SH-SY5Y (cell line): ENCODE results near the gene EPS8L1.

ENCODE experiments used
- GATA2 ChIP-seq: IDR thresholded peaks from 2 replicates; pipeline ENCODE4 v1.6.1; 2011; ENCODE audit warnings: mild to moderate bottlenecking, low read depth, low read length
- GATA3 ChIP-seq: IDR thresholded peaks from 2 replicates; pipeline ENCODE4 v1.6.1; 2011; ENCODE audit warnings: low read depth, mild to moderate bottlenecking, low read length, moderate library complexity

Gene EPS8L1

GRCh38 chr19:55070466-55071128 is 5.1 kb upstream of the EPS8L1 start:
- TF ChIP-seq GATA3 (no peak), GATA2 (no peak)

GRCh38 chr19:55071129-55071502 is 4.6 kb upstream of the EPS8L1 start:
- TF ChIP-seq GATA3 (no peak), GATA2 (no peak)

DNA sequence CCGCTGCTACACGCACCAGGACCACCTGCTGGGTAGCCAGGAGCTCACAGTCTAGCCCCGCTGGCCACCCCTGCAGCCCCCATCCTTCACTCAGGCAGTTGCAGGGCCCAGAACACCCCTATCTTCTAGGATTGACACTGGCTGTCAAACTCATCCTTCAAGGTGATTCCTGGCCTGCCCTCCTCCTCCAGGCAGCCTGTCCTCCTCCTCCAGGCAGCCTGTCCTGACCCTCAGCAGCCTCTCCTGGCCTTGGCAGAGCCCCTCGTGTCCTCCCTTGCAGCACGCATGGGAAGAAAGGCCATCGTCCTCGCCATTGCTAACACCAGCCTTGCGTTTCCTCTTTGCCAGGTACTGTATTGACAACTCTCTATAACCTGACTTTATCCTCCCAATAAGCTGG is 3.8 kb upstream of the EPS8L1 start:
- TF ChIP-seq GATA2 (no peak), GATA3 (no peak)

- TF ChIP-seq GATA2 (no peak), GATA3 (no peak)
These were observed 652 bp downstream of the EPS8L1 start for GRCh38 chr19:55076321-55076720.

DNA sequence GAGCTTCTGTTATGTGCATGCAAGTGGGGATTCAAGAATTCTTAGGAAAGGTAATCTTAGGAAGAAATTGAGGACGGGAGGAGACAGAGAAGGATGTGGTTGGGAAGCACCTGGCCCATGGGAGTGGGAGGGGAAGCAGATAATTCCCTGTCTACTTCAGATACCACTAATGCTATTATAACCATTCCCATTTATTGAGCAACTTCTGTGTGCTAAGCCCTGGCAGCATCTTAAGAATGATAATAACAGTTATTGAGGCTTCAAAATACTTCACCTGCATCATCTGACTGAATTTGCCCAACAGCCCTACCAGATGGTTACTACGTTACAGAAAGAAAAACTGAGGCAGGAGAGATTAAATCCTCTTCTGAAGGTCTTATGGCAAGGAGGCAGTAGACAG is 1.4 kb downstream of the EPS8L1 start:
- TF ChIP-seq GATA2 (no peak), GATA3 (no peak)

- TF ChIP-seq GATA2 (no peak), GATA3 (no peak)
These were observed 3.3 kb downstream of the EPS8L1 start for GRCh38 chr19:55078996-55079395.

DNA sequence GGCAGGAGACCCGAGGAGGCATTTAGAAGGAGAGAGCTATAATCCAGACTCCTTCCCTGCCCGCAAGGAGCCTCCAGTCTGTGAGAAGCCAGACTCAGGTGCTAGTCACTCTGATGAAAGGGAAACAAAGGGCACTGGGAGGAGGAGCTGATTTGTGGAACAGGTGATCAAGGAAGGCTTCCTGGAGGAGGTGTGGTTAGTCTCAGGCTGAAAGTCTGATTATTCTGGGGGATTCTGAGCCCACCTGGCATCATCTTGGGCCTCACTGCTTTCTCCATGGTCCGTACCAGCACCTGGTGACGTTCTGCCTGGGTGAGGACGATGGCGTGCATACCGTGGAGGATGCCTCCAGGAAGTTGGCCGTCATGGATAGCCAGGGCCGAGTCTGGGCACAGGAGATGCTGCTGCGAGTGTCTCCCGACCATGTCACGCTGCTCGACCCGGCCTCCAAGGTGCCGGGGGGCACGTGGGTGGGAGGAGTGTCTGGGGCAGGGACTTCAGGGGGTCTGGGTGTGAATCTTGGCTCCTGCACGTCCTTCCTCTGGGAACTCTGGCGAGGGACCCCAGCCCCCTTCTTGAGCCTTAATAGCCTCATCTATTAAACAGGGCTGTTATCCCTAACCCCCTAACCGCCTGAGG is 3.9 kb downstream of the EPS8L1 start:
- TF ChIP-seq GATA3 (no peak), GATA2 (no peak)

GRCh38 chr19:55080121-55080967 is 4.7 kb downstream of the EPS8L1 start:
- TF ChIP-seq GATA2 (no peak), GATA3 (no peak)

DNA sequence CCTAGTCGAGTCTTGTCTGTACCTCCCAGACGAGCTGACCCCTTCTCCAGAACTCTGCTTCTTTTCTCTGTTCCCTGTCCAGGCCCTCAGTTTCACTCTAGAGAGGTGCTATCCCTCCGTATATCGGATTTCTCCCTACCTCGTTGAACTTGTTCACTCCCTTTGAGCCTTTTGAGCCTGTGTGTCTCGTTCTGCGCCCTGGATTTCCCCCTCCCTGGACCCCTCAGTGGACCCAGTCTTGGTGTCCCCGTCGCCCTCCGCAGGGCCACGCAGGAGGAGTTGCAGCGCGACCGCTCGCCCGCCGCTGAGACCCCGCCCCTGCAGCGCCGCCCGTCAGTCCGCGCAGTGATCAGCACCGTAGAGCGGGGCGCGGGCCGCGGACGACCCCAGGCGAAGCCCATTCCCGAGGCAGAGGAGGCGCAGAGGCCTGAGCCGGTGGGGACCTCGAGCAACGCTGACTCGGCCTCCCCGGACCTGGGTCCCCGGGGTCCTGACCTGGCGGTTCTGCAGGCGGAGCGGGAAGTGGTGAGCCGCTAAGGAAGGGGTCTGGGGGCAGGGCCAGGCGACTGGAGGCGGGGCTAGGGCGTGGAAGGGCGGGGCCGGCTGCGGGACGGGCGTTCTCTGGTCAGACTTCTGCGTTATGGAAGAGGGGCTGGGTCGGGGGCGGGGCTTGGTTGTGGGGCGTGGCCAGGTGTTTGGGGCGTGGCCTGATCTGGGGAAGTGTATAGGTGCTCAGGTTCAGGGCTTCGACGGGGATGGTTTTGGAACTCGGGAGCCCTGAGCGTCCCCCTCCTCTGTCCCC is 5.5 kb downstream of the EPS8L1 start:
- TF ChIP-seq GATA2: no peak
- TF ChIP-seq GATA3: no peak

GRCh38 chr19:55081770-55082019 is 6.0 kb downstream of the EPS8L1 start:
- TF ChIP-seq GATA2: no peak
- no peak for TF ChIP-seq GATA3

DNA sequence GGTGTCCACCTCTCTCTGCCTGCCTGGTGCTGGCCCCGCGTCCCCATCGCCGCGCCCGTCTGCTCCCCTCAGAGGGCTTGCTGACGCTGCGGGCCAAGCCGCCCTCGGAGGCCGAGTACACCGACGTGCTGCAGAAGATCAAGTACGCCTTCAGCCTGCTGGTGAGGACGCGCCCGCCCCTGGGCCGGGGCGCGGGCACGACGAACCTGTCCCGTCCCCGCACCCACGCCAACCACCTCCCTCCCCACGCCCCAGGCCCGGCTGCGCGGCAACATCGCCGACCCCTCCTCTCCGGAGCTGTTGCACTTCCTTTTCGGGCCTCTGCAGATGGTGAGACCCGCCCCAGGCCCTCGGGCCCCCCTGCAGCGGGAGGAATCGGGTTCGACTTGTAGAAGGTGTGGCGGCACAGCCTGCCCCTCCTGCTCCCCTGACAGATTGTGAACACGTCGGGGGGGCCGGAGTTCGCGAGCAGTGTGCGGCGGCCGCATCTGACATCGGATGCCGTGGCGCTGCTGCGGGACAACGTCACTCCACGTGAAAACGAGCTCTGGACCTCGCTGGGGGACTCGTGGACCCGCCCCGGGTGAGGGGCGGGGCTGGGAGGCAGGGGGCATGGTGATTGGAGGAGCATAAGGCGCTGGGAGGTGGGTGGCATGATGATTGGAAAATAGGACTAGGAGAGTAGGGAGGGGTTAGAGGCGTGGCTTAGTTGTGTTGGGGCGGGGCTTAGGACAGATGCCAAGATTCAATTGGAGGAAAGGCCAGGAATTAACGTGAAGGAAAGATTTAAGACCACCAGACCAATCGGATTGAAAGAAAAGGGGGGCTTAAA is 6.6 kb downstream of the EPS8L1 start:
- no peak for TF ChIP-seq GATA3
- TF ChIP-seq GATA2: no peak

DNA sequence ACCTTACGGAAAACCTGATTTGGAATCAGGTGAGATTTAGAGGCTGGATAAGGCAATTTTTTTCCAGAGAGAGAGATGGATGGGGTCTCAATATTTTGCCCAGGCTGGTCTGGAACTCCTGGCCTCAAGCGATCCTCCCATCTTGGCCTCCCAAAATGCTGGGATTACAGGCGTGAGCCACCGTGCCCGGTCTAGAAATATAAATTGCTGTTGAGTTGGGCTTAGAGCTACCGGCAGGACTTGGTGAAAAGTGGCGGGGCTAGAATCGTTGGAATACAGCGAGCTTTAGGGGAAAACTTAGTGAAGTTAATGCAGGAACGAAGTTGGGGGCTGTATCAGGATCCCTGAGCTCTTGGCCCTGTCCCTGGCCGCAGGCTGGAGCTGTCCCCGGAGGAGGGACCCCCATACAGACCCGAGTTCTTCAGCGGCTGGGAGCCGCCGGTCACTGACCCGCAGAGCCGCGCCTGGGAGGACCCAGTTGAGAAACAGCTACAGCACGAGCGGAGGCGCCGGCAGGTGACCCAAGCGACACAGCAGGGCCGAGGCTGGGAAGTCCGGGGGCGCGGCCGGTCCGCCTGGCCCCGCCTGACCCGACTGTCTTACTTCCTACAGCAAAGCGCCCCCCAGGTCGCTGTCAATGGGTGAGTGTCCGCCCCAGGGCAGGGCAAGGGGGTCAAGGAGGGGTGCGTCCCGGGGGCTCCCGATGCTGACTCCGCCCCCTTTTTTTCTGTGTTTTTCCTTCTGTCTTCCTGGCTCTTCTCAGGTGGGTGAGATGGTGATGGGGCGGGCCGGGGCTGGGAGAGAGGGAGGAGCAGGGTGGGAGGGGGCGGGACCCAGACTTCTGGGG is 7.6 kb downstream of the EPS8L1 start:
- TF ChIP-seq GATA3 (no peak), GATA2 (no peak)

GRCh38 chr19:55084416-55084815 is 8.7 kb downstream of the EPS8L1 start:
- TF ChIP-seq GATA3: no peak
- TF ChIP-seq GATA2: no peak
